HepG2 (cell line): ENCODE results near the gene RALY. TPM values are rescaled to one million over a fixed set of nuclear protein-coding genes. Genes with fewer than 3 reads are reported as not detected.

ENCODE experiments used
- CCAR2 ChIP-seq: fragments of 200-400 bp; formaldehyde crosslinking; optimal IDR thresholded peaks from 2 replicates; pipeline ENCODE3; 2018; ENCODE audit warnings: low read depth, mild to moderate bottlenecking, low read length, moderate library complexity
- DR1 ChIP-seq: sonication (generic); formaldehyde crosslinking; IDR thresholded peaks from 2 replicates; pipeline ENCODE4 v1.8.0; 2021; ENCODE audit warnings: mild to moderate bottlenecking, missing genetic modification reagents, inconsistent platforms
- FOXC1 ChIP-seq: sonication (generic); formaldehyde crosslinking; IDR thresholded peaks from 2 replicates; pipeline ENCODE4 v1.8.0; 2022; ENCODE audit warnings: mild to moderate bottlenecking, missing genetic modification reagents, borderline replicate concordance
- KDM2A ChIP-seq: sonication (generic); formaldehyde crosslinking; IDR thresholded peaks from 2 replicates; pipeline ENCODE4 v1.4.0; 2020; ENCODE audit warnings: low read depth, missing genetic modification reagents, borderline replicate concordance
- NFE2L1 ChIP-seq: sonication (generic); formaldehyde crosslinking; IDR thresholded peaks from 2 replicates; pipeline ENCODE4 v1.4.0; 2020; ENCODE audit warnings: missing genetic modification reagents, mild to moderate bottlenecking, borderline replicate concordance
- RFX5 ChIP-seq: IDR thresholded peaks from 2 replicates; pipeline ENCODE4 v1.6.1; 2011; ENCODE audit warnings: low read depth, low read length, improper control_type of control experiment
- RNF2 ChIP-seq: fragments of 450-650 bp; conservative IDR thresholded peaks from 2 replicates; pipeline ENCODE4 v1.6.1; 2016; ENCODE audit warnings: low read depth
- YY1 ChIP-seq: IDR thresholded peaks from 2 replicates; pipeline ENCODE4 v1.6.1; 2011; ENCODE audit warnings: low read length, low read depth, moderate library complexity, mild to moderate bottlenecking; ENCODE audit not compliant: insufficient read depth, insufficient replicate concordance
- ZFP1 ChIP-seq: IDR thresholded peaks from 2 replicates; pipeline ENCODE4 v1.6.1; 2016
- ZNF224 ChIP-seq: sonication (generic); formaldehyde crosslinking; IDR thresholded peaks from 2 replicates; pipeline ENCODE4 v1.5.0; 2020; ENCODE audit warnings: mild to moderate bottlenecking, missing genetic modification reagents
- ZNF235 ChIP-seq: sonication (generic); formaldehyde crosslinking; IDR thresholded peaks from 2 replicates; pipeline ENCODE4 v1.8.1; 2023; ENCODE audit warnings: mild to moderate bottlenecking, missing genetic modification reagents, borderline replicate concordance
- ZNF543 ChIP-seq: sonication (generic); formaldehyde crosslinking; IDR thresholded peaks from 2 replicates; pipeline ENCODE4 v1.4.0; 2020; ENCODE audit warnings: mild to moderate bottlenecking, missing genetic modification reagents
- ZNF615 ChIP-seq: sonication (generic); formaldehyde crosslinking; IDR thresholded peaks from 2 replicates; pipeline ENCODE4 v1.5.0; 2020; ENCODE audit warnings: mild to moderate bottlenecking, missing genetic modification reagents, borderline replicate concordance
- polyA plus RNA-seq, 8 experiments: library from polyadenylated mRNA; depleted of rRNA in 3 of 8; stranded (reverse) in 7 of 8; unstranded in 1 of 8; fragments of >200 nt; fragmentation: Illumina TruSeq in 4 of 8; extraction: Trizol in 4 of 8; gene quantifications; 2 replicates each; pipeline versions ENCODE4 v1.2.1 to v1.2.3, GENCODE V29; 2011 to 2016; ENCODE audit warnings: low read depth in 4 of 8, missing spikeins in 1 of 8, mixed read lengths in 1 of 8; ENCODE audit not compliant: insufficient read depth in 1 of 8
- total RNA-seq, 5 experiments: library from RNA; depleted of rRNA; stranded (reverse); fragments of >200 nt; fragmentation: Illumina TruSeq; extraction: Trizol; gene quantifications; 2 replicates each; pipeline ENCODE4 v1.2.3, GENCODE V29; 2016; ENCODE audit warnings: low read depth in 1 of 5
- TF ChIP-seq, protein P1 (sequence below): sonication (generic); formaldehyde crosslinking; IDR thresholded peaks from 2 replicates; pipeline ENCODE4 v1.9.0; 2022; ENCODE audit warnings: low read depth, missing genetic modification reagents
- TF ChIP-seq, protein P2 (sequence below): sonication (generic); formaldehyde crosslinking; IDR thresholded peaks from 2 replicates; pipeline ENCODE4 v1.8.1; 2023; ENCODE audit warnings: mild to moderate bottlenecking, missing genetic modification reagents
- TF ChIP-seq, protein P3 (sequence below): sonication (generic); formaldehyde crosslinking; IDR thresholded peaks from 2 replicates; pipeline ENCODE4 v1.5.0; 2020; ENCODE audit warnings: missing genetic modification reagents
- TF ChIP-seq, protein P4 (sequence below): sonication (generic); formaldehyde crosslinking; IDR thresholded peaks from 2 replicates; pipeline ENCODE4 v1.4.0; 2020; ENCODE audit warnings: missing genetic modification reagents
- TF ChIP-seq, protein P5 (sequence below): sonication (generic); formaldehyde crosslinking; IDR thresholded peaks from 2 replicates; pipeline ENCODE4 v1.4.0; 2020; ENCODE audit warnings: missing genetic modification reagents
- TF ChIP-seq, protein P6 (sequence below): sonication (generic); formaldehyde crosslinking; IDR thresholded peaks from 2 replicates; pipeline ENCODE4 v1.4.0; 2020; ENCODE audit warnings: mild to moderate bottlenecking, missing genetic modification reagents
- TF ChIP-seq, protein P7 (sequence below), 2 experiments: sonication (generic) in 1 of 2; formaldehyde crosslinking in 1 of 2; IDR thresholded peaks; 2 replicates each; pipeline versions ENCODE4 v1.4.0 to v1.6.1; 2018 to 2020; ENCODE audit warnings: missing genetic modification reagents in 2 of 2, borderline replicate concordance in 1 of 2, low read depth in 1 of 2, mild to moderate bottlenecking in 1 of 2, missing biosample characterization in 1 of 2

Gene RALY
- total and polyA plus RNA-seq, 2 of the 13 experiments (the other 11 are each of a cell fraction or from before 2014, with no cell fraction given), result 178 to 186 TPM

DNA sequence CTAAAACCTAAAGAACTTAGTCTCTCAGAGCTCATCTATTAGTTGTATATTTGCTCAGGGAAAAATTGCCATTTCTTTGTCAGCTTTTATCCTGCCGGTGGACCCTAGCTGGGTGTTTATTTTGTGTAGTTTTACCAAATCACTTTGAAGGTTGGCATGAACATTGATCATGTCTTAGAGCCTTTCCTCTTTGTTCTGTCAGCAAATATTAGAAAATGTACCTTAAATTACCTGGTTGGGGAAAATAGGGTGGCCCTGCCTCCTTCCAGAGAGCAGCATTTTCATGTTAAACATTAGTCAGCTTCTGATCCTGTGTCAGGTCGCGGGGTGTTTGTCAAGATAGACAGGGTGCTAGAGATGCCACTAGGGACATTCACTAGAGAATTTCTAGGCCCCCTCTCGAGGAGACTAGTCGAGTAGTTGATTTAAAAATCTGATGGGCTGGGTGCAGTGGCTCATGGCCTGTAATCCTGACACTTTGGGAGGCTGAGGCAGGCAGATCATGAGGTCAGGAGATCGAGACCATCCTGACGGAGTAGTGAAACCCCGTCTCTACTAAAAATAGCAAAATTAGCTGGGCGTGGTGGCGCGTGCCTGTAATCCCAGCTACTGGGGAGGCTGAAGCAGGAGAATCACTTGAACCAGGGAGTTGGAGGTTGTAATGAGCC is 11.2 kb downstream of the RALY start (continued):
- peak; percentile 70; the same call in 1 of the 2 replicates for TF ChIP-seq ZNF615 (CRISPR knock-in tag)
- TF ChIP-seq YY1, result no peak
- TF ChIP-seq, protein P1, sequence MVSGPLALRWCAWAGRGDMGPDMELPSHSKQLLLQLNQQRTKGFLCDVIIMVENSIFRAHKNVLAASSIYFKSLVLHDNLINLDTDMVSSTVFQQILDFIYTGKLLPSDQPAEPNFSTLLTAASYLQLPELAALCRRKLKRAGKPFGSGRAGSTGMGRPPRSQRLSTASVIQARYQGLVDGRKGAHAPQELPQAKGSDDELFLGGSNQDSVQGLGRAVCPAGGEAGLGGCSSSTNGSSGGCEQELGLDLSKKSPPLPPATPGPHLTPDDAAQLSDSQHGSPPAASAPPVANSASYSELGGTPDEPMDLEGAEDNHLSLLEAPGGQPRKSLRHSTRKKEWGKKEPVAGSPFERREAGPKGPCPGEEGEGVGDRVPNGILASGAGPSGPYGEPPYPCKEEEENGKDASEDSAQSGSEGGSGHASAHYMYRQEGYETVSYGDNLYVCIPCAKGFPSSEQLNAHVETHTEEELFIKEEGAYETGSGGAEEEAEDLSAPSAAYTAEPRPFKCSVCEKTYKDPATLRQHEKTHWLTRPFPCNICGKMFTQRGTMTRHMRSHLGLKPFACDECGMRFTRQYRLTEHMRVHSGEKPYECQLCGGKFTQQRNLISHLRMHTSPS (CRISPR knock-in tag), result peak; percentile 67; the same call in 1 of the 2 replicates
- TF ChIP-seq, protein P2, sequence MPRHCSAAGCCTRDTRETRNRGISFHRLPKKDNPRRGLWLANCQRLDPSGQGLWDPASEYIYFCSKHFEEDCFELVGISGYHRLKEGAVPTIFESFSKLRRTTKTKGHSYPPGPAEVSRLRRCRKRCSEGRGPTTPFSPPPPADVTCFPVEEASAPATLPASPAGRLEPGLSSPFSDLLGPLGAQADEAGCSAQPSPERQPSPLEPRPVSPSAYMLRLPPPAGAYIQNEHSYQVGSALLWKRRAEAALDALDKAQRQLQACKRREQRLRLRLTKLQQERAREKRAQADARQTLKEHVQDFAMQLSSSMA (CRISPR knock-in tag), result no peak
- TF ChIP-seq, protein P3, sequence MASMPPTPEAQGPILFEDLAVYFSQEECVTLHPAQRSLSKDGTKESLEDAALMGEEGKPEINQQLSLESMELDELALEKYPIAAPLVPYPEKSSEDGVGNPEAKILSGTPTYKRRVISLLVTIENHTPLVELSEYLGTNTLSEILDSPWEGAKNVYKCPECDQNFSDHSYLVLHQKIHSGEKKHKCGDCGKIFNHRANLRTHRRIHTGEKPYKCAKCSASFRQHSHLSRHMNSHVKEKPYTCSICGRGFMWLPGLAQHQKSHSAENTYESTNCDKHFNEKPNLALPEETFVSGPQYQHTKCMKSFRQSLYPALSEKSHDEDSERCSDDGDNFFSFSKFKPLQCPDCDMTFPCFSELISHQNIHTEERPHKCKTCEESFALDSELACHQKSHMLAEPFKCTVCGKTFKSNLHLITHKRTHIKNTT (CRISPR knock-in tag), result no peak; the same call in 1 of the 2 replicates
- 0 out of 2 replicates have a peak, but pooled peaks have one; percentile 61 for TF ChIP-seq ZNF543 (CRISPR knock-in tag)
- no peak for TF ChIP-seq ZNF224 (CRISPR knock-in tag)
- 0 out of 2 replicates have a peak, but pooled peaks have one; percentile 76 for TF ChIP-seq FOXC1 (CRISPR knock-in tag)
- TF ChIP-seq ZNF235, result no peak
- TF ChIP-seq RFX5, result 0 out of 2 replicates have a peak, but pooled peaks have one; percentile 29
- TF ChIP-seq, protein P4, sequence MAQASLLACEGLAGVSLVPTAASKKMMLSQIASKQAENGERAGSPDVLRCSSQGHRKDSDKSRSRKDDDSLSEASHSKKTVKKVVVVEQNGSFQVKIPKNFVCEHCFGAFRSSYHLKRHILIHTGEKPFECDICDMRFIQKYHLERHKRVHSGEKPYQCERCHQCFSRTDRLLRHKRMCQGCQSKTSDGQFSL (CRISPR knock-in tag), result no peak
- TF ChIP-seq ZFP1, result peak; percentile 46; the same call in 1 of the 2 replicates
- TF ChIP-seq CCAR2, result no peak
- no peak for TF ChIP-seq NFE2L1 (CRISPR knock-in tag)
- TF ChIP-seq, protein P5, sequence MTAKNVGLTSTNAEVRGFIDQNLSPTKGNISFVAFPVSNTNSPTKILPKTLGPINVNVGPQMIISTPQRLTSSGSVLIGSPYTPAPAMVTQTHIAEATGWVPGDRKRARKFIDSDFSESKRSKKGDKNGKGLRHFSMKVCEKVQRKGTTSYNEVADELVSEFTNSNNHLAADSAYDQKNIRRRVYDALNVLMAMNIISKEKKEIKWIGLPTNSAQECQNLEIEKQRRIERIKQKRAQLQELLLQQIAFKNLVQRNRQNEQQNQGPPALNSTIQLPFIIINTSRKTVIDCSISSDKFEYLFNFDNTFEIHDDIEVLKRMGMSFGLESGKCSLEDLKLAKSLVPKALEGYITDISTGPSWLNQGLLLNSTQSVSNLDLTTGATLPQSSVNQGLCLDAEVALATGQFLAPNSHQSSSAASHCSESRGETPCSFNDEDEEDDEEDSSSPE (CRISPR knock-in tag), result peak; percentile 45
- TF ChIP-seq KDM2A (CRISPR knock-in tag), result peak; percentile 44; the same call in 1 of the 2 replicates
- TF ChIP-seq, protein P6, sequence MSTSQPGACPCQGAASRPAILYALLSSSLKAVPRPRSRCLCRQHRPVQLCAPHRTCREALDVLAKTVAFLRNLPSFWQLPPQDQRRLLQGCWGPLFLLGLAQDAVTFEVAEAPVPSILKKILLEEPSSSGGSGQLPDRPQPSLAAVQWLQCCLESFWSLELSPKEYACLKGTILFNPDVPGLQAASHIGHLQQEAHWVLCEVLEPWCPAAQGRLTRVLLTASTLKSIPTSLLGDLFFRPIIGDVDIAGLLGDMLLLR (CRISPR knock-in tag), result peak; percentile 56; the same call in 1 of the 2 replicates
- TF ChIP-seq, protein P7, sequence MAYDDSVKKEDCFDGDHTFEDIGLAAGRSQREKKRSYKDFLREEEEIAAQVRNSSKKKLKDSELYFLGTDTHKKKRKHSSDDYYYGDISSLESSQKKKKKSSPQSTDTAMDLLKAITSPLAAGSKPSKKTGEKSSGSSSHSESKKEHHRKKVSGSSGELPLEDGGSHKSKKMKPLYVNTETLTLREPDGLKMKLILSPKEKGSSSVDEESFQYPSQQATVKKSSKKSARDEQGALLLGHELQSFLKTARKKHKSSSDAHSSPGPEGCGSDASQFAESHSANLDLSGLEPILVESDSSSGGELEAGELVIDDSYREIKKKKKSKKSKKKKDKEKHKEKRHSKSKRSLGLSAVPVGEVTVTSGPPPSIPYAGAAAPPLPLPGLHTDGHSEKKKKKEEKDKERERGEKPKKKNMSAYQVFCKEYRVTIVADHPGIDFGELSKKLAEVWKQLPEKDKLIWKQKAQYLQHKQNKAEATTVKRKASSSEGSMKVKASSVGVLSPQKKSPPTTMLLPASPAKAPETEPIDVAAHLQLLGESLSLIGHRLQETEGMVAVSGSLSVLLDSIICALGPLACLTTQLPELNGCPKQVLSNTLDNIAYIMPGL (CRISPR knock-in tag; IDR thresholded peaks at IDR 0.05; ENCODE audit: borderline replicate concordance in 1 of 2, low read depth in 1 of 2), result no peak; a peak in 2 of 4 replicates
- no peak for TF ChIP-seq DR1 (CRISPR knock-in tag)
- TF ChIP-seq RNF2, result no peak
